Right kidney (tissue), 1 donor: ENCODE data around the gene ZCCHC7.
"Not testable (repeated sequence)": the region's sequence is repeated elsewhere in the genome, so short reads cannot be mapped to it uniquely, and the experiment has no call there.

Experiments
- DNase-seq: peaks from one replicate; pipeline ENCODE4 v3.0.0-alpha.2; 2016

The ZCCHC7 gene

DNA sequence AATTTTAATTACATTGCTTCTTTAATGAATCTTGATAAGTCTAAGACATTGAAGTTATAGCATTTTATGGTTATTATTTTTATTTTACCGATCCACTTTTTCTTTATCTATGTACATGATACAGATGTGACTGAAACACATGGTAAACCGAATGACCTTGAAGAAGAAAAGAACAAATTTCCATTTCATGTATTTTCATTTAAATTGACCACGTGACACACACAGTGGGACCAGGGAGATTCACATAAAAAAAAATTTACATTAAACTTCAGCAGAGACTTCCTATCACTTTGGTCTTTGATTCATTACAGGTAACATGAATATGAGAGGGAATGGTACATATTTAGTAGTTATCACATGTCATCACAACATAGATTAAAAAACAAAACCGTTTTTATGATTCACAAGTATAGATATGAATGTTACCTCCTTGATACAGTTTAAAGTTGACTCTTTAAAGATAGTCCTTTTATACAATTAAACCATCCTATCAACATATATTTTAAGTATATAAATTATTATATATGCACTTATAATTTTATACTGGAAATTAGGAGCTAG lies 133.1 kb downstream of the ZCCHC7 start:
- DNase-seq, result no peak

DNA sequence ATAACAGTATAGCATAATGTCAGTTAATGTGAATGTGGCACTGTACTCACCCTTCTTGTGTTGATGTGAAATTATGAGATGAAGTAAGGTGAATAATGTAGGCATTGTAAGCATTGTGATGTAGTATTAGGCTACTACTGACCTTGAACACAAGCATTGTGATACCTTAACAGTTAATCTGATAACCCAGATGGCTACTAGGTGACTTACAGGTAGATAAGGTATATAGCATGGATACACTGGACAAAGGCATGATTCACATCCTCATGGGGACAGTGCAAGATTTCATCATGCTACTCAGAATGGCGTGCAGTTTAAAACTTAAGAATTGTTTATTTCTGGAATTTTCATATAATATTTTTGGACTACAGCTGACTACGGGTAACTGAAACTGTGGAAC lies 134.8 kb downstream of the ZCCHC7 start:
- DNase-seq, result no peak

DNA sequence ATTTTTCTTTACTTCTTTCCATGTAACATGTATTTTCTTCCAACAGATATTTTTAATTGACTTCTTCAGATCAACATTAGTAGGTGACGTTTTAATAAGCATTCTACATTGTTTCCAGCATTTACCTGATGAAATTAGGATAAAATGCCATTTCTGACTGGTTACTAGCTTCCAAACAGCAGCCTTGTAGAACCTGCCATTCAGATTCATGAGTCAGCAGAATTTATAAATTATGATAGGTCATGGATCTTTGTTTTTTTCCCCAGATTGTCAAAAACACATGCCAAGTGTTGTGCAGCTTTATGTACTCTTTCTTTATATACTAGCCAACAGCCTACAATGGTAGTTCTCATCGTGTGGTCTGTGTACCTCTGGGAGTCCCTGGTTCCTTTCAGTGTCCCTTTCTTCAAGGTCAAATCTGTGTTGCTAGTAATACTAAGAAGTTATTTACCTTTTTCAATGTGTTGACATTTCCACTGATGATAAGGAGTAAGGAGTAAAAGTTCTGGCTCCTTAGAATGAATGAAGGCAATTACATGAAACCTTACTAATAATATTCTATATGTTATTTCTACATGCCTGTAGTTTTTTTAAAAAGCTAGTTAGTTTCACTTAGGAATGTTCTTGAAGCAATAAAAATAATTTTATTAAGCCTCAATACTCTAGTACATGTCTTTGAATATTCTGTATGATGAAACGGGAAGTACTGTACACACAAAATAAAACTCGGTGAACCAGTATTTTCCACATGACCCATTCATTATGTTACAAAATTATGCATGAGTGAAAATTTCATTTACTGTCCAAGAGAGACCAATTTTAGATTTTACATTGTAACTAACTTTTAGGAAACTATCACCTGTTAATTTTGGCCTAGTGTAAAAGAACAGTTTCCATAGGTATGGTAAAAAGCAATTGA lies 135.8 kb downstream of the ZCCHC7 start:
- no peak for DNase-seq

DNA sequence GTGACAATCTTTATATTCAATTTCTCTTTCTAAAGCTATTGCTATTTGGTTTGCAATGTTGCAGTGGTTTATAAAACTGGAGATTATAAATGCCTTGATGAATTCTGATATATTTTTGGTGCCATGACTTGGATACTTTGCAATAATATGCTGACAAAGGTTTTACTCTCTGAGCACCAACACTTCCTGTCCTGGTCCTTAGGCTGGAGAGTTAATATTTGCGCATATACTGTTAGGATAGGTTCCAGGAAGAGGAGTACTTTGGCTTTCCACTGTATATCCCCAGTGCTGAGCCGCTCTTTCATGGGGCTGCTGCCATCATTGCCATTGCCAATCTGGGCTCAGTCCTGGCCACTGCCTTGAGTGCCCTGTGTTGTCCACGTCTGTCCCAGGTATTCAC lies 139.6 kb downstream of the ZCCHC7 start:
- no peak for DNase-seq

DNA sequence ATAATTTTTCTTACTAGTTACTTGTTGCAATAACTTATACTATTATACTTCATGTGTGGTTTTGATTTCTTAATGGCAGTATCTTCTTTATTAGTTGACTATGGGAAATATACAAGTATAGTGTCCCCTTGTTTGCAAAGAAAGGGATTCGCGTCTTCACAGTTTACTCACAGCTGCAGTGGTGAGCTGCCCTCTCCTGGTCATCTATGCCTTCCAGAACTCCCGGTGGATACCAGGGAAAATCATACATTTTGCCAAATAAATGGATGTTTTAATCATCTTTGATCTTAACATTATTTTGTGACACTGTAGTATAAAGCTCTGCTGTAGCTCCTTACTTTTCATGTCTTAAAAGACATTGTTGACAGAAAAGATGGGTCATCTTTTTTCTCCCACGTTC lies 142.0 kb downstream of the ZCCHC7 start:
- DNase-seq, result no peak

DNA sequence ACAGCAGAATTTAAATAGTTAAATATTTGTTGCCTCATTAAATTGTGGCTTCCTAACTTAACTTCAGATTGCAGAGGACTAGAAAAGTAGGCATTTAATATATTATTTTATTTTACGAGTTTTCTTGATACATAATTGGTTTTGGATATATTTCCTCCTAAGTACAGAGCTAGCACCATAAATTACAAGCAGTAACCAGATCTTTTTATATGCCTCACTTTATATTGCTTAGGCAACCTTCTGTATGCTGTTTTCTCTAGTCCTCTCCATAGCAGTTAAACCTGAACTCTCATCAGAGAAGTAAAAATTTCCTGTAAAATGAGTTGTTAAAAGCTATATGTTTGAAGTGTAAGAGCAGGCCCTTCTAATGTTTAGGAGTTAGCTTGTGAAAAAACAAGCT lies 144.2 kb downstream of the ZCCHC7 start:
- no peak for DNase-seq

DNA sequence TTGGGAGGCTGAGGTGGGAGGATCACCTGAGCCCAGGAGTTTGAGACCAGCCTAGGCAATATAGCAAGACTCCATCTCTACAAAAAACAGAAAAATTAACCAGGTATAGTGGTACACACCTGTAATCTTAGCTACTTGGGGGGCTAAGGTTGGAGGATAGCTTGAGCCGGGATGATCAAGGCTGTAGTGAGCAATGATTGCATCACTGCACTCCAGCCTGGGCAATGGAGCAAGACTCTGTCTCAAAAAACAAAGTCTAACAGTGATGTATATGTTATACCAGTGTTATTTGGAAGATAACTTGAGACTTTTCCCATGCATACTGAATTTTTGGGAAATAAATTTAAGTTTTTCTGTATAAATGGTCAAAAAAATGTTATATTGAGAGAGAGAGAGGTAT lies 146.3 kb downstream of the ZCCHC7 start:
- no peak for DNase-seq

DNA sequence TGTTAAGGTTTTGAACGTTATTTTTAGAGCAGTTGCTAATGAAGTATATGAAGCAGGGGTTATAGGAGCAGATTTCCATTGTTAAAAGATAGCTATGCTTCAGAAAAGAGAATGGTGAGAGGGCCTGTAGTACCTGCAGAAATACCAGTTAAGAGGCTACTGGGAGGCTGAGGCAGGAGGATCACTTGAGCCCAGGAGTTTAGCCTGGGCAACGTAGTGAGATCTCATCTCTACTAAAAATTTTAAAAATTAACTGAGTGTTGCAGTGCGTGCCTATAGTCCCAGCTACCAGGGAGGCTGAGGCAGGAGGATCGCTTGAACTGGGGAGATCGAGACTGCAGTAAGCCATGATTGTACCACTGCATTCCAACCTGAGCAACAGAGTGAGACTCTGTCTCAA lies 148.8 kb downstream of the ZCCHC7 start:
- DNase-seq, result no peak

DNA sequence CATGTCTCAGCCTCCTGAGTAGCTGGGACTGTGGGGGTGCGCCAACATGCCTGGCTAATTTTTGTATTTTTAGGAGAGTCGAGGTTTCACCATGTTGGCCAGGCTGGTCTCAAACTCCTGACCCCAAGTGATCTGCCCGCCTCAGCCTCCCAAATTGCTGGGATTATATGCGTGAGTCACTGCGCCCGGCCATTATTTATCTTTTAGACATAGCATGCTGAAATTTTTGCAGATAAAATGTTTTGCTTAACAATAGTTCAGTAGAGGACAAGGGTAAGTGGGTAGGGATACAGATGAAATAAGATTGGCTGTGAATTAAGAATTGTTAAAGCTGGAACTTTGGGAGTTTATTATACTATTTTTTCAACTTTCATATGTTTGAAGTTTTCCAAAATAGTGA lies 151.3 kb downstream of the ZCCHC7 start:
- DNase-seq, result no peak

DNA sequence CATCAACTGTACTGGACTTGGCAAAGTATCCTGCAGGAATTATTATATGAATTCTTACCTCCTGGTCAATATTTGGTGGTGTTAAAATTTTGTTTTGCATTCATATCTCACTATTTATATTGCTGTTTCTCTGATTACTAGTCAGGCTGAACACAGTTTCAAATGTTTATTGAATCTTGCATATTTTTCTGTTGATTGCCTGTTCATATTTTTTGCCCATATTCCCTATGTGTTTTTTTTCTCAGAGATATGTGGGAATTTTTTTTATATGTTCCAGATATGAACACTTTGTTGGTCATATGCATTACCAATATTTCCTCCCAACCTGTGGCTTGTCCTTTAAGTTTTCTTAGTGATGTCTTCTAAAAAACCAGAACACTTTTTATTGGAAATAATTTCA lies 153.2 kb downstream of the ZCCHC7 start:
- no peak for DNase-seq

DNA sequence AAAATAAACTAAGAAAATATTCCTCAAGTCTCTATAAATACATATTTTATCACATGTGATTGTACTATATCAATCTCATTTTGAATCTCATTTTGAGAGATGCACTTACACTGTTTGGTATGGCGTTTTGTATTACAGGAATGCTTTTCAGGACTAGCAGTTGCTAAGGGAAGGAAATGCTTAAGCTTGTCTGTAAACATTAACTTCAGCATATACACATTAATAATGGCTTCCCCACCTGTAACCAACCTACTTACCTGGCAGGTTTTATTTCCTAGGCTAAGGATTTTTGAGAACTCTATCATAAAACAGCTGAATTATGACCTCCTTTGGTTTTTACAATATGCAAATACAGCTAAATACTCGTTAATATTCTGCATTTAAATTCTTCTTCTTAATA lies 161.2 kb downstream of the ZCCHC7 start:
- no peak for DNase-seq

DNA sequence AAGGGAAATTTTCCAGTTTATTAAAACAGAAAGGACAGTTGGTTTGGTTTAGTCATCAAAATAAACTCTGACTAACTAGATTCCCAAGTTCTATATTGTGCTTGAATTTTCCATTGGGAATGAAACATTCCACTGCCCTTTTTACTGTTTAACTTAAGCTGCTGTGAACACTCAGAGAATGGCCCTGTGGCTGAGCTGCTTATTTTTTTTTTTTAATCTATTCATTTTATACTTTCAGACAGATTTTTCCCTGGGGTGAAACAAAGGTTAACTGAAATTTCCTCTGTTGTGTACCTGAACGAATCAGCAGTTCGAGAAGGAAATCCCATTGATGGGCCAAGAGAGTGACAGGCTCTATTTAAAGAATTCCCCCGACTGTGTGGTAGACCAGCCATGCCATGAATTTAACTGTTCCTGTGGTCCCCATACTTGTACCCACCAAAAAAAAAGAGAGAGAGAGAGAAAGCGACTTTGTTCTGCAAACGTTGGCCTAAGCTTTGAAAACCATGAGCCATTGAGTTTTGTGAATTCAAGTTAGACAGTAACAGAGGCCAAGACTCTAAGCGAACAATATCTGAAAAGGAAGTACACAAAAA lies 163.5 kb downstream of the ZCCHC7 start:
- peak; percentile 21 for DNase-seq

DNA sequence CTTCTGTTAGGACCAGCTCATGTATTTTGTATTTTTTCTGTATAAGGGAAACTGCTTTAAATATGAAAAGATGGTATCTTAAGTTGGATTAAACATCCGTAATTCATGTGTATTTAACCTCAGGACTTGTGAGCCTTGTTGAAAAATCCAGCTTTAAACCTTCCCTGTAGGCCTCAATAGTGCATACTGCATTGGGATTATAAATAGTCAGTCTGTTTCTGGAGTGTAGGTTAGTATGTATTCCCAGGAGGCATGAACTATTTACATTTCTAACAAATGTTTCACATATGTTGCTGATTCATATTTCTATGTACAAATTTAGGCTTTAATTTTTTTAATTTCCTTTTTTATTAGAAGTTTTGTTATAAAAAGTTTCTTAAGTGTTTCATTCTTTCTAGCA lies 164.3 kb downstream of the ZCCHC7 start:
- DNase-seq, result no peak

DNA sequence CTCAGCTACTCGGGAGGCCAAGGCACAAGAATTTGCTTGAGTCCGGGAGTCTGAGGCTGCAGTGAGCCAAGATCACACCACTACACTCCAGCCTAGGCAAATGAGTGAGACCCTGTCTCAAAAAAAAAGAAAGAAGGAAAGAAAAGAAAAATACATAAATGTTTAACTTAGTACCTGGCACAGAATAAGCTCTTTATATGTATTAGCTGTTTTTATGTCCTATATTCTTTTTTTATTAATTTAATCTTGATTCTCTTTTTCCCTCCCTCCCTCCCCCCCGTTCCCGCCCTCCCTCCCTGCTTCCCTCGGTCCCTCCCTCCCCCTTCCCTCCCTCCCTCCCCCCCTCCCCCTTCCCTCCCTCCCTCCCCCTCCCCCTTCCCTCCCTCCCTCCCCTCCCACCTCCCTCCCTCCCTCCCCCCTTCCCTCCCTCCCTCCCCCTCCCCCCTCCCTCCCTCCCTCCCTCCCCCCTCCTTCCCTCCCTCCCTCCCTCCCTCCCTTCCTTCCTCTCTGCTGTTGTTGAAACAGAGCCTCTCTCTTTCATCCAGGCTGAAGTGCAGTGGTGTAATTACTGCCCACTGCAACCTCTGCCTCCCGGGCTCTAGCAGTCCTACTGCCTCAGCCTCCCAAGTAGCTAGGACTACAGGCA lies 166.3 kb downstream of the ZCCHC7 start:
- DNase-seq, result no peak

DNA sequence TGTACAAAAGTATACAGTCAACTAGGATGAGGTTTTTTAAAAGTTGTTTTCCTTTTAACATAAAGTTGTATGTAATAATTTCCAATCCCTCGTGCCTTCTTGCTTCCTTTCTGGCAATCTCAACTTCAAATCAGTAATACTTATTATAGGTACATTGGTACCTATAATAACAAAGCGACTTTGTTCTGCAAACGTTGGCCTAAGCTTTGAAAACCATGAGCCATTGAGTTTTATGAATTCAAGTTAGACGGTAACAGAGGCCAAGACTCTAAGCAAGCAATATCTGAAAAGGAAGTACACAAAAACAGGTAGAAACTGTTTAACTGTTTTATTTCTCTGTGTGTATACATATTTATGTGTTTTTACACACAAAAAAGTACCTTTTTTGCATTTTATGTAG lies 166.9 kb downstream of the ZCCHC7 start:
- DNase-seq, result no peak

DNA sequence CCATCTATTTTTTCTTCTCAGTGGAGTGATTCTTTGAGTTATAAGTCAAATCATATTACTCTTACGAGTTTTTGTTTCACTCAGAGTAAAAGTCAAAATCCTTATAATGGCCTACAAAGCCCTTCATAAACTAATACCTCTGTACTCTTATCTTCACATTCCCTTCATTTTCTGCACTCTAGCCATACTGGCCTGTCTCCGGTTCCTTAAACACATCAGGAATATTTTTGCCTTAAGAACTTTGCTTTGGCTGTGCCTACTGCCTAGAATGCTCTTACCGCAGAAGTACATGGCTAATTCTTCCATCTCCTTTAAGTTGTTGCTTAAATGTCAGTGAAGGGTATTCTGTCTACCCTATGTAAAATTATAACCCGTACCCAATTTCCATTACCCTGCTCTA lies 169.3 kb downstream of the ZCCHC7 start:
- DNase-seq, result no peak

DNA sequence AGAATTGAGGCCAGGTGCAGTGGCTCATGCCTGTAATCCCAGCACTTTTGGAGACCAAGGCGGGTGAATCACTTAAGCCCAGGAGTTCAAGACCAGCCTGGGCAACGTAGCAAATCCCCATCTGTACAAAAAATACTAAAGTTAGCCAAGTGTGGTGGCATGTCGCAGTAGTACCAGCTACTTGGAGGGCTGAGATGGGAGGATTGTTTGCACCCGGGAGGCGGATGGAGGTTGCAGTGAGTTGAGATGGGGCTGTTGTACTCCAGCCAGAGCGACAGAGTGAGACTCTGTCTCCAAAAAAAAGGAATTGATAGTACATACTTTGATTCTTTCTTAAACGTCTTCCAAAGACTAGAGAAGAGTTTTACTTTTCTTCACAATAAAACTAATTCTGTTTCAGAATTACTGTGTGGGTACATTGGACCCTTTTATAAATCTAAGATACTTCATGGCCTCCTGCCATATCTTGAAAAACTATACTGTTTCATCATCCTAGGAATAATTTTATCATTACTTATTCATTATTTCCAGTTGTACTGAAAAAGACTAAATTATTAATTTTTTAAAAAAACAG lies 170.1 kb downstream of the ZCCHC7 start:
- DNase-seq, result no peak

DNA sequence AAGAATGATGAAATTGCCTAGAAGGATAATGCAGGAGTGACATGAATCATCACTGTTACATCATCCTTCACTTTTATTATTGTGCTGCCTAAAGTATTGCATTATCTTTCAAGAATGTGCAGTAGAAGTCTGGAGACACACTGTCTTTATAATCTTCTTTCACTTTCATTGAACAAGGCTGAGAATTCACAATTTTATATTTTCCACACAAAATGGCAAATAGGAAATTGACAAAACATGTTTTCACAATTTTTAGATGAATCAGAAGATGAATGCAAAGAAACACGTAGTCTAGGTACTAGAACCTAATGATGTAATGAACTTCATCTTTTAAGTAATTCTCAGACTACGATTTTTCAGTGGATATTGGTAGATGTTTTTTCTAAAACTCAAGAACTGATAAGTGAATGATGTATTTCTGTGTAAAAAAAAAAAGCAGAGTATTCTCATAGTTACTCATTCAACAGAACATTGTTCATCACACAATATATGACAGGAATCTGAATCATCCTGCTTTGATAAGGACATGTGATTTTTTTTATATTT lies 170.6 kb downstream of the ZCCHC7 start:
- no peak for DNase-seq

DNA sequence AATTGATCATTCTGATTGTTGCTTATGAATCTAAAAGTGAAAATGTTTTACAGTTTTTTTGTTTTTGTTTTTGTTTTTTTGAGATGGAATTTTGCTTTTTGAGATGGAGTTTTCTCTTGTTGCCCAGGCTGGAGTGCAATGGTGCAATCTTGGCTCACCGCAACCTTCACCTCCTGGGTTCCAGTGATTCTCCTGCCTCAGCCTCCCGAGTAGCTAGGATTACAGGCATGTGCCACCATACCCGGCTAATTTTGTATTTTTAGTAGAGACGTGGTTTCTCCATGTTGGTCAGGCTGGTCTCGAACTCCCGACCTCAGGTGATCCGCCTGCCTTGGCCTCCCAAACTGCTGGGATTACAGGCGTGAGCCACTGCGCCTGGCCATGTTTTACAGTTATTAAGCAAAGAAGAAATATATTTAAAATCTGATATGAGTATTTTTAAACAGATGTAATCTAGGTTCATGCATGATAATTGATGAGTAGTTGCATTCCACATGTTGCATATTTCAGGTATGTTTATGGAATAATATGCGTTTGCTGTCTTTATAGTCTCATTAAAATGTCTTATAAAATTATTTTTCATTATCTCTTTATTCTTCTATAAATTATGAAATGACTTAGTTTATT lies 171.4 kb downstream of the ZCCHC7 start:
- not testable (repeated sequence) for DNase-seq

DNA sequence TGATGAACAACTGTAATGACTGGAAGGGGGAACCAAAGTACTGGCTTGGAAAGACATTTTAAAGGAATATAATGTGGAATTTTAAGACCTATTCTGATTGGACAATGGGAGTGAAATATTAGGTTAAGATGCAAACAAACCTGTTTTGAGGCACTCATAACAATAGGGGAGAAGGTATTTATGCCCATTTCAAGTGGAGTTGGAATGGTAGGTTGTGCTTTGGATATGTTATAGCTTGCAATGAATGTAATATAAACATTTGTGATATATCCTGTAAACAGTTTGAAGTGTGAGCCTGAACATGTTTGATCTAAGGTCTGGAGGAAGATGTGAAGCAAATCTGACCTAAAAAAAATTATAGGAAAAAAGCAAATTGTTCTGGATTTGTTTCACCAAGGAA lies 172.5 kb downstream of the ZCCHC7 start:
- DNase-seq, result no peak

DNA sequence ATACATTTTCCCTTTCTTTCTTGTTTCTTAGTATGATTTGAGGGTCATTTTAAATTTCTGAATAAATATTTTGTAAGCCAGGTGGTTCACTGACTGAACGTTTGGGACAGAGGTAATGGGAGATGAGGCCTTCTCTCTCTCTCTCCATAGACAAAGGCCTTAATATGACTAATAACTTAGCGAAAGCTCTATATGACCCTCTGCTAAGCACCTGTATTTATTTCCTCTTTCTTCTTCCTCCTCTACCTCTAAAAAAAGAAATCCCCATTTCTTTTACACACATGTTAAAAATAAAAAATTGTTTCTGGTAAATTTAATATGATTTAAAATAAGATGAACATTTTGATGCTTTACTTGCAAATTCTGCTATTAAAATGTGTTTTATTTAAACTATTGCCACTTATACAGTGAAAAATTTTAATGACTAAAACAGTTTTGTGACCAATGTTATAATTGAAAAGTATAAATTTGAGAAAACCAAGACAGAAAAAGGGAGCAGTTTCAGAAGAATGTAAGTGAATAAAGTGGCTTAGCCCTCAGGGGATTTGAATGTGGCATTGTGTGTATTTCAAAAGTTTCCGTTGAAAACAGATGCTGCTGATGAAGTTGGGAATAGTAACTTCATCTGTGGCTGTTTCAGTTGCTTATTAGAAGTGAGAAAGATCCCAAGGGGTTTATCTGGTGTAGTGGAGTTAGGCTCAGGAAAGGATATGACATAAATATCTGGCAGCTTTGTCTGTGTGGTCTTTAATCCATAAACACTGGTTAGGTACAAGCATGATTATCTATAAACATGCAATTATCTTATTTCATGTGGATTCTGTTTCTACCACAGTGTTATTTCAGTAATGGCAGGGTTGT lies 173.5 kb downstream of the ZCCHC7 start:
- DNase-seq, result no peak
